Stimulated activated CD4-positive, alpha-beta T cell treated with anti-CD3 and anti-CD28 coated beads, Interleukin-4, amount 100 ng/mL, for 1 hour (primary cell): Measurements from ENCODE around the gene RBM33.
"Not testable (repeated sequence)": the region's sequence is repeated elsewhere in the genome, so short reads cannot be mapped to it uniquely, and the experiment has no call there.

Experiments
- DNase-seq: peaks from one replicate; pipeline ENCODE4 v3.0.0-alpha.2; 2020

Gene RBM33

DNA sequence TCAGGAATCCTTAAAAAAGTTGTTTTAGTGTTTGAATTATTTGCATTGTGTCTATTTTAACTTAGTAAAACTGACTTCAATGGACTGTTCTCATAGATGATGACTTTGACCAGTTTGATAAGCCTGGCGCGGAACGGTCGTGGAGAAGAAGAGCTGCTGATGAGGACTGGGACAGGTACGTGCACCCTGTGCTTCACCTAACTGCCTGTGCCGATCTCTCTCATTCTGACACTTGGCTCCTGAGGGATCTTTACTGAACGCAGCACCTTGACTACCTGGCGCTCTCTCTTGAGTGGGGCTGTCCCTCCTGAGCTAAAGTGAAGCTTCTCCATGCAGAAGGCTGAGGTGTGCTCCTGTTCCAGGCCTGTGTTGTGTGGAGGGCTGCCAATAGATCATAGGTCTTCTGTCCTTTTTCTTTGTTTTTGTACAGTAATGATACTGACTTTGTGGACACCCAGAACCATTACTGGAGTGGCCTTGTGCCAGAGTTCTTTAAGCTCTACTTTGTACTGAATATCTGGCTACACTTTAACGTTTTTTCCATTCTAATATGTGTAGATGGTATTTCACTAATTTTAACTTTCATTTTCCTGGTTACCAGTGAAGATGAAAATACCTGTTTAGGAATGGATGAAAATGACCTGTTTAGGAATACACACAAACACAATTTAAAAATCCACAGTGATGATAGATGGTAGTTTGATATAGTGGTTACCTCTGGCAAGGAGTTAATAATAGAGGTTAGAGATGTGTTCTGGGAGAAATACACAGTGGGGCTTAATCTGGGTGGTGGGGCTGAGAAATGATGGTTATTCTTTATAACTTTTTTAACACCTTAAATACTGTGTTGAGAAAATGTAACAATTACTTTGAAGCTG is 20.9 kb downstream of the RBM33 start:
- no peak for DNase-seq

DNA sequence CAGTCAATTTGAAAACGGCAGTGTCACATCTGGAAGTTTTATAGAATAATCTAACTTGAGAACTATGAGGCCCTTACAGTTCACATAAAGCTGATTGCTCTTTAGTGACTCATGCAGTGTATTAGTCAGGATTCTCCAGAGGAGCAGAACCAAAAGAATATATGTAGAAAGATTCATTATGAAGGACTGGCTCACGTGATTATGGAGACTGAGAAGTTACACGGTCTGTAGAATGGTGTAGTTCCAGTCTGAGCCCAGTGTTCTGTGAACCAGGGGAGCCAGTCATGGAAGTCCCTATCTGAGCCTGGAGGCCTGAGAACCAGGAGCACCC is 21.5 kb downstream of the RBM33 start:
- DNase-seq = no peak

DNA sequence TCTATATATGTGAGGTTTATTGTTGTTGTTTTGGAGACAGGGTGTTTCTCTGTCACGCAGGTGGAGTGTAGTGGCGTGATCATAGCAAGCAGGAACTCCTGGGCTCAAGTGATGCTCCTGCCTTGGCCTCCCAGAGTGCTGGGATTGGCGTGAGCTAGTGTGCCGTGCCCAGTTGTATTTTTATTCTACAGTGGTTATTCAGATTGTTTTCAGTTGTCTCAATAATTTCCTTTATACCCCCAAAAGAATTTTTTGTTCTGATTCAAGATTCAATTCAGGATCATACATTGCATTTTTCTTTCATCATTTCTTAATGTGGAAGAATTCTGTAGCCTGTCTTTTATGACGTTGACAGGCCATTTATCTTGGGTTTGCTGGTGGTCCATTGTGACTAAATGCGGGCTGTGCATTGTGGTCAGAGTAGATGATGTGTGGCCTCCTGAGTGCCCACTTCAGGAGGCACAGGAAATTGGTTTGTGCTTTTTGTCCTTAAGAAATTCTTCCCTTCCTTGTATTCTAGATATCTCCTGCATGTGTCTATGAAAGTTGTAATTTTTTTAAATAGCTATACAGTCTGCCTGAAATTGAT is 22.9 kb downstream of the RBM33 start:
- DNase-seq = no peak

DNA sequence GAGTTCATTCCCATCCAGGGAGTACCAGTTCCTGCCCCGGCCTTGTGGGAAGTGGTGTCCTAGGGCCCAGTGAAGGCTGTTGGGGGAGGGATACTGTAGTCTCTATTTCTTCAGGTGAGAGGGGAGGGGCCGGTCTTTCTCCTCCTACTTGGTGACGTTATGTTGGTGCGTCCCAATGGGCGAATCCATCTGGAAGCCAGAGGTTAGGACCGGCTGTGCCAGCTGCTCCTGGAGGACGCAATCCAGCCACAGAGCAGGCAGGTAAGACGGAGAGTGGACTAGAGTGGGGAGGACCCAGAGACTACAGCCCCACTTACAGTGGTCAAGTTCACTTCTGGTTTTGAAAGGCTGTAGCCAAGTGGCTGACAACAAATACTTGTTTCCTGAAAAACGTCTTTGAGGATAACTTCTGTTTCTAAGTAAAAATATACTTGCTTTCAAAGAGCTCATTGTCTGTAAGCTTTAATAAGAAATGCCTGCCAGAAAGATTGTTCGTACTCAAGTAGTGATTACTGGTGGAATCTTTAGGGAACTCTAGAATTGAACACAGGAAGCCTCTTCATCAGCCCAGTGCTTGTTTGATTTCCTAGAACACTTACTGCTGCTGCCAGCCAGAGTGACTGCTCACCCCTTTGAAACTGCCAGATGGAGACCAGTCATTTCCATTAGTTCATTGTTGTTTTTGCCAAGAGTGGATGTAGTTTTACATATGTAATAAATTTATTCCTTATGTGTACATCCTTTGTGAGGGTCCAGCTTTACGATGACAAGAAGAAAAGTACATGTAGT is 25.4 kb downstream of the RBM33 start:
- DNase-seq = no peak

DNA sequence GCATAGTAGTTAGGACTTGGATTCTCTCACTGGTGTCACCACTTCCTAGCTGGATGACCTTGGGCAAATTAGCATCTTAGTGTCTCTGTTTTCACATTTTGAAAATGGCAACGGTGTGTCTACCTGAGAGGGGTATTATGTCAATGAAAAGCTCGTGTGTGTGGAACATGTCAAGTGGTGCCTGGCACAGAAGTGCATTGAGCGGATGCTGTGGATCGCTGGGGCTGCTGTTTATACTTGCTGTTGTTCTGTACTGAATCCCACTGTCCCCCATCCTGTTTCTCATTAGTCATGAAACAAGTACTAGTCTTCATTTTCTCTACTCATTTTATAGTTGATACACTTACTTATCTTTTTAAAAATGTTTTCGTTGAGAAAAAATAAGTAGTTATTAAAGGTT is 26.1 kb downstream of the RBM33 start:
- no peak for DNase-seq

DNA sequence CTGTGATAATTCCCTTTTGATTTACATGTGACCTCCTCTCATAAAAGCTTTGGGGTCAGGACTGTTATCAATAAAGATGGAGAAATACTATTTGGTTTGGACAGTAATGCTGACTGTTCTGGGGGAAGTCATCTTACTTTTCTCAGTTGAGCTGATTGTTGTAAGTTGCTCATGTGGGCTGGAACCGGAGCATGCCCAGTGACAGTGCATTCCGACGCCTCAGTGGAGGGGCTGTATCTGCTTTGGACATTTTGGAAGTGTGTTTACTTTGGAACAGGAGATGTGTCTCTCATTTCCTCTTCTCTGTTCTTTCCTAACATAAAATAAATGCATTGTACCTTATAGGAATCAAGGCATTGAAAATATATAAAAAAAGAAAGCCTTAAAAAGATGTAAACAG is 30.1 kb downstream of the RBM33 start:
- no peak for DNase-seq

DNA sequence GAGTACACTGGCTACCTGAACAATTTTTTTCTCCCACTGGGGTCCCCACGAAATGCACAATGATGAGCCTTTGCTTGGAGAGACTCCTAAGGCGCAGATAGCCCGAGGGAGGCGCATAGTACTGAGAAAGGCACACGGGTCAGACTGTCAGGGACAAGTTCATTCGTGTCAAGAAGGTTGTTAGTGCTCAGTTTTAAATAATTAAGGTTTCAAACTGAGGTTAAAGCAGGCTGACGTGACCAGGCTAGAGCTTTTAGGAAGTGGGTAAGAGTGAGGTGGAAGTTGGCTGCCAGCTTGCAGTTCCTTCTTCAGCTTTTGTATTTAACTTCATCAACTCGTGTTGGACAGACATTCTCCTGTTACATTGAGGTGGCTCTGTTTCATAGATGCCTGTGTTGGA is 31.6 kb downstream of the RBM33 start:
- no peak for DNase-seq

DNA sequence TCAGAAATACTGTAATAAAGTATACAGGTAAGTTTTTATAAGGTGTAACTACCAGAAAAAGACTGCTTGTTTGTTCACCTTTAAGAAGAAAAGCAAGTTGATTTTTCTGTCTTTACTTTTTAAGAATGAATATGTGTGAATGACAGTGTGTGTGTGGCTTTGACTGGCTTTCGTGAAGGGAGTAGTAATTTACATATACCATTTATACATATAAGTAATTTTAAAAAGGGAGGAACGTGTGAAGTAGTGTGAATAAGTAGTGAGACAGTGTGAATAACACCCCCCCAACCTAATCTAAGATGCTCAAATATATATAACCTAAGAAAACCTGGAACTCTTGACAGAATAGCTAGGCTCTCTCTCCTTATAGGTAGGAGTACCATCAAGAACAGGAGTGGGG is 33.2 kb downstream of the RBM33 start:
- DNase-seq = no peak

DNA sequence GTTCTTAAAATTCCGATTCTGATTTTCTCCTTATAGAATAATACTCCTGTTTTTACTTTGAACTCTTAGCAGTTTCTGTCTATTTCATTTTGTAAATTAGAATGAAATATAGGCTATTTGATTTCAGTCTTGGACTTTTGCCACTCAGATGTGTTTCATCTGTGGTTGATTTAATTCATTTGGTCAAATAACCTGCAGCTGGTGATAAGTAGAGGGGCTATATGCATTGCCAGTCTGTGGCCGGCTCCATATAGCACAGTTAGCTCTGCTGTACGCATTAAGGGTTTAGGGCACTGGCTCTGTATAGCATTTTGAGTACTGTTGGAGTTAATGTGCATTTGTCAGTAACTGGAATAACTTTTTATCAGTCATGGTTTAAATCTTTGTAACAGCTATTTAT is 35.7 kb downstream of the RBM33 start:
- no peak for DNase-seq

DNA sequence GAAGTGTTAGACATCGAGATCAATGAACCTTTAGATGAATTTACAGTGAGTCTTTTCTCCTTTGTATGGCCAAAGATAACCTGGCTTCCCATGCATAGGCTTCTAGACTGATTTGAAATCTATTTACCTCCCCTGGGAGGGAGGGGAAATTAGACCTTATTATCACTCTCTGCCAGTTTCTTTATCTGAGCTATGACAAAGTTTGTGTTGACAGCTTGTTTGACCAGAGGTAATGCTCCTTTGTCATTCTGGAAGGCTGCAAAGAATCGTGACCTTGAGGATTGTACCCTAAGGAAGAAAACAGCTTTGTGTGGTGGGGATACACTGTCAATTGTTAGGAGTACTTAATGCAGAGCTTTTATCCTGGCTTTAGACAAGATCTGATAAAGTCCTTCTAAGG is 36.4 kb downstream of the RBM33 start:
- DNase-seq = no peak

DNA sequence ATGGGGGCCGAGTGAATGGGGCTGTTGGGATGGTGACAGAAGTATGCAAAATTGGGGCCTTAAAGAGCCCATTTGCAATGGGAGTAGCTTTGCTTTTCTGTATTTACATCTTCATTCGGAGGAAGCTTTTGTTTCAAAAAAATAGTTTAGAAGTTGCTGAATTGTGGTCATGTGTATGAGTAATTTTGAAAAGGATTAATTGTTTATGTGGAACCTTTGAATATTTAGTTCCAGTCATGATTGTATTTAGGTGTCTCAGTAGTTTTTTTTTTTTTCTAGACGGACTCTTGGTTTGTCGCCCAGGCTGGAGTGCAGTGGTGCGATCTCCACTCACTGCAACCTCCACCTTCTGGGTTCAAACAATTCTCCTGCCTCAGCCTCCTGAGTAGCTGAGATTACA is 37.2 kb downstream of the RBM33 start:
- no peak for DNase-seq

DNA sequence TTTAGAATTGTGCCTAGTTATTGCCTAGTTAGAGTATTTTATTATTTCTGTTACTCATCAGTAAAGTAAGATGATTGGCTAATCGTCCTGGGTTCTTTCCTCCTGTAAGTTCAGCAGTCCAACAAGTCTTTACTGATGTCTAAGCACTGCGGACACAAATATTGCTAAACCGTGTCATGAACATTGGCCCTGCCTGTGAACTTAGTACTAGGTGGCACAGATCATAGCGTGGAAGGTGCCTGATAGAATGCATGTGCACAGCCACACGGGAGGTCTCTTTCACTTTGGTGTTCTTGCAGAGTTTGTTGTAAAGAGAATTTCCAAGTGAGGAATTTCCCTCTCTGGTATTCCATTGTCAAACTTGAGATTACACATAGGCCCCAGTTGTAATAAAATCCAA is 38.0 kb downstream of the RBM33 start:
- DNase-seq = no peak

DNA sequence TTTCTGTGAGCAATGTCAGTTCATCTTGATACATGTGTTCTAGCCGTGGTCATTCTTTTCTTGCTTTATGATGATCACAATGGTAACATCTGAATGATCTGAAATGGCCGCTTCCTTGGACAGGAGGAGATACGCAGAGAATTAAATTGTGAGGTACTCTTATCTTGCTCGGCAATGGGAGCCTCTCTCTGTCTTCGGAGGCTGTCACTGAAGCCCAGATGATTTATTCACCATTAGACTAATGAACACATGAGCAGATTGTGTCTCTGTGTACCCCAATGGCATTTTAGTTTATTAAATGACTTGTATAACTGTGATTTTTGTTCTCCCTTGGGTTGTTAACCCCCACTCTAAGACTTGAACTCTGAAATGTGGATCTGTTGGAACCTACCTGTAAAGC is 38.6 kb downstream of the RBM33 start:
- DNase-seq = no peak

DNA sequence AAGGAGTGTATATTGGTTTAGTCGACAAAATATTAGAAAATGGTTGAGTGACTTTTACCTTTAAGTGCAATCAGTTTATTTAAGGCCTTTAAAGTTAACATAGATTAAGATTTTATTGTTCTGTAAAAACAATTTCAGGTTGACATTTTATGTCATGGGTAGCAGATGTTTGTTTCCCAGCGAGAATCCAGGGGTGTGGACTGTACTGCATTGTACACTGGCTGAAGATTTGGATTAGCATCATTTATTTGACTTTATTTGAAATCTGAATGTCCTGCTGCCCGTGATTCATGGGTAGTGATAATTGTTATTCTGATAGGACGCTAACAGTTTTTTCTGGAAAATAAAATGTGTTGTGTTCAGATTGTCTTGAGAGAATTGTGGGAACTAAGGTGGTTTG is 39.3 kb downstream of the RBM33 start:
- DNase-seq = no peak

DNA sequence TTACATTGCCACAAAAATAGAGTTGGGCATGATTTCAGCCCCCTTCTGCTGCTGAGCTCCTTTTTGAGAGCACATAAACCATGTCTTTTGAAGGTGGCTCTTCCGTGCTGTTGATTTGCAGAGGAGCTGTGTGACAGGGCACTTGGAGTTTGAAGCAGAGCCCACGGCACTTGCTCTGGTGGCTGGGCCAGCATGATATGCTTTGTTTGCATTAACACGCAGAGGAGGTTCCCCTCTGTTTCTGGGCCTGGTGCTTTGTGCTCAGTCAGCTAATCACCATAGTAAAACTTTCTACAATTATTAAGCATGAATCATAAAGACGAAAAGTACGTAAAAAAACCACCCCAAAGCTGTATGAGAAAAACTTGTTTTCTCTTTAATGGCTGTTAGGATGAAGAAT is 40.1 kb downstream of the RBM33 start:
- DNase-seq = no peak

DNA sequence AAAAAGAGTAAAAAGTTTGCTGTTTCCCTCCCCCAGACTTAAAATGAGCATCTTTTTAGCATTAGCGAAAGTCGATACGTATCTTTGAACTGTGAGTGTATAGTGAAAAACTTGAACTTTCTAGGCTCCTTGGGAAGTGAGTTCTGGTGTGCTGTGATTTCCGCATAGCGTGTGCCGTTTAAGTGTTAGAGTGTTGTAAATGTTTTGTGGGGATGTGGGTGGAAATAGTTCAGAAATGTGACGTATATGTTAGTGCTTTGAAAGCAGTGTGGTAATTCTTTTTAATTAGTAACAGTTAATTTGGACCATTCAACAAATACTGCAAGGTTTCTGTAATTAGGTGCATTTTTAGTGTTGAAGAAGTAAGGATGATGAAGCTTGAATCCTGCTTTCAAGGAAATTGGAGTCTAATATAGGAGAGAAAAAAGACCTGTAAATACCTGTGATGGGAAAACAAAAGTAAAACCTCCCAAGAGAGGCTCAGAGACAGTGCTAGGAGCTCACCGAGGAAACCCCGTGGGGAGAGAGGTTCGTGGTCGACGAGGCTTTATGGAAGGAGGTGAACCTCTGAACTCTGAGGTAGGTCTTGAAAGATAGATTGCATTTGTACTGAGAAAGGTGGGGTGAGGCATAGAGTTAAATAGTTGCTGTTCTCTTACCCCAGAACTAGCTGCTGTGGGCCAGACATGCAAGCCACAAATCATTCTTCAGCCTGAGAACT is 40.8 kb downstream of the RBM33 start:
- no peak for DNase-seq

DNA sequence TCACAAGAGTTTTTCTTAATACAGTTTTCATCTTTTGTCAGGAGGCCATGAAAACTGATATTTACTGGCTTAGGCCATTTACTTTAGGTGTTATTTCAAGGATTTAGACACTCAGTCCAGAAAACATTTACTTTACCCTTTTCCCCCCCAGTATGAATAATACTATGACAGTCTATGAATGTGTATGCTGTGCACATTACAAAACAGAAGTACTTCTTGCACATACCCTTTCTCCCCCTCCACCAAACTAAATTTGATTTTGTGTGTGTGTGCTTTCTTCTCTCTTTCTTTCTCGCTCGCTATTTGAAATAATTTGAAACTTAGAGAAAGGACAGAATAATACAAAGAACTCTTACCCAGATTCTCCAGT is 41.3 kb downstream of the RBM33 start:
- DNase-seq = no peak

DNA sequence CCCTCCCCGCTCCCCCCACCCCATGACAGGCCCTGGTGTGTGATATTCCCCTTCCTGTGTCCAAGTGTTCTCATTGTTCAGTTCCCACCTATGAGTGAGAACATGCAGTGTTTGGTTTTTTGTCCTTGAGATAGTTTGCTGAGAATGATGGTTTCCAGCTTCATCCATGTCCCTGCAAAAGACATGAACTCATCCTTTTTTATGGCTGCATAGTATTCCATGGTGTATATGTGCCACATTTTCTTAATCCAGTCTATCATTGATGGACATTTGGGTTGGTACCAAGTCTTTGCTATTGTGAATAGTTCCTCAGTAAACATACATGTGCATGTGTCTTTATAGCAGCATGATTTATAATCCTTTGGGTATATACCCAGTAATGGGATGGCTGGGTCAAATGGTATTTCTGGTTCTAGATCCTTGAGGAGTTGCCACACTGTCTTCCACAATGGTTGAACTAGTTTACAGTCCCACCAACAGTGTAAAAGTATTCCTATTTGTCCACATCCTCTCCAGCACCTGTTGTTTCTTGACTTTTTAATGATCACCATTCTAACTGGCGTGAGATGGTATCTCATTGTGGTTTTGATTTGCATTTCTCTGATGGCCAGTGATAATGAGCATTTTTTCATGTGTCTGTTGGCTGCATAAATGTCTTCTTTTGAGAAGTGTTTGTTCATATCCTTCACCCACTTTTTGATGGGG is 42.3 kb downstream of the RBM33 start:
- not testable (repeated sequence) for DNase-seq

DNA sequence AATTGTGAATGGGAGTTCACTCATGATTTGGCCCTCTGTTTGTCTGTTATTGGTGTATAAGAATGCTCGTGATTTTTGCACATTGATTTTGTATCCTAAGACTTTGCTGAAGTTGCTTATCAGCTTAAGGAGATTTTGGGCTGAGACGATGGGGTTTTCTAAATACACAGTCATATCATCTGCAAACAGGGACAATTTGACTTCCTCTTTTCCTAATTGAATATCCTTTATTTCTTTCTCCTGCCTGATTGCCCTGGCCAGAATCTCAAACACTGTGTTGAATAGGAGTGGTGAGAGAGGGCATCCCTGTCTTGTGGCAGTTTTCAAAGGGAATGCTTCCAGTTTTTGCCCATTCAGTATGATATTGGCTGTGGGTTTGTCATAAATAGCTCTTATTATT is 43.8 kb downstream of the RBM33 start:
- not testable (repeated sequence) for DNase-seq

DNA sequence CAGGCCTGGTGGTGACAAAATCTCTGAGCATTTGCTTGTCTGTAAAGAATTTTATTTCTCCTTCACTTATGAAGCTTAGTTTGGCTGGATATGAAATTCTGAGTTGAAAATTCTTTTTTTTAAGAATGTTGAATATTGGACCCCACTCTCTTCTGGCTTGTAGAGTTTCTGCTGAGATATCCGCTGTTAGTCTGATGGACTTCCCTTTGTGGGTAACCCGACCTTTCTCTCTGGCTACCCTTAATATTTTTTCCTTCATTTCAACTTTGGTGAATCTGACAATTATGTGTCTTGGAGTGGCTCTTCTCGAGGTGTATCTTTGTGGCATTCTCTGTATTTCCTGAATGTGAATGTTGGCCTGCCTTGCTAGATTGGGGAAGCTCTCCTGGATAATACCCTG is 46.2 kb downstream of the RBM33 start:
- DNase-seq = not testable (repeated sequence)

DNA sequence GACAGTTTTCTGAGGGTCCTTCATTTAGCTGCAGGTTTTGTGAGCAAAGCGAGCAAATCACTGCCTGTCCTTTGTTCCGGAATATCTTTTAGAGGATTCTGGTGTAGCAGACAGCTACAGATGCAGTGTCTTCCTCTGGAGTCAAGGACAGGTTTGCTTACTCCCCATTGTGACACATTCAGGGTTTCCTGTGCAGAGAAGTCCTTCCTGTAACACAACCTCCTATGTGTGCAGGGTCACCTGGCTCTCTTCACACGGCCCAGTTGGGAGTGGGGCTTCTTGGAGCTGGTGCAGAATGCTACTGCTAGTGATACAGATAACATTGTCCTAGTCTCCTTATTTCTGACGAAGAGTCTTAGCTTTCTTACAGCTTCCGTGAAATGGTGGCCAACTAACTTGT is 47.9 kb downstream of the RBM33 start:
- DNase-seq = no peak

DNA sequence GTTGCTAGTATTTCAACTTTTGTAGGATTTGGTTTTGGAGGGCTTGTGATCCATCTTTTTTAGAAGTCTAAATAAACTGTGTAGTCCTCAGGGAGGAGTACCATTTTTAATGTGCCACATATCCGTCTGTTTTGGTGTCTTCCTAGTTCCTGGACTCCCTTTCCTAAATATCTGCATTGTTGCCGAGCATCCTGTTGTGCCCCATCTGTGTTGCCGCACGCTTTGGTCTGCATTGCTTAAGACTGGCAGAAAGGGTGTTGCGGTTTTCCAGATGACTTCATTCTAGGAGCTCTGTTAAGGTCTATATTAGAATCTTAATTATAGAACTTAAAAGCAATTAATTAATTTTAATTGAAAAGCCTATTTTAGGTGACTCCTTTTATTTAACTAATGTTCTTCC is 49.4 kb downstream of the RBM33 start:
- DNase-seq = no peak

DNA sequence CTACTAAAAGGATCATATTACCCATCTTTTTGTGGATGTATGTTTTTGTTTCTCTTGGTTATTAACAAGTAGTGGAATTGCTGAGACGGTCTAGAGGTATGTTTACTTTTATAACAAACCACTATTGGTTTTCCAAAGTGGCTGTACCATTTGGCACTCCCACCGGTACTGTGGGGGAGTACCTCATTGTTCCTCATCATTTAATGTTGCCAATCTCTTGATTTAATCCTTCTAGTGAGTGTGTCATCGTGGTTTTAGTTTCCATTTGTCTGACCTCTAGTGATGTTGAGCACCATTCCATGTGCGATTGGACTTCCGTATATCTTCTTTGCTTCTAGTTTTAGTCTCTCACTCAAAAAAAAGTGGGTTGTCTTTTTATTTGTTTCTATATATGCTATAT is 50.4 kb downstream of the RBM33 start:
- no peak for DNase-seq
